IPS DF 4.7 (cell line): ENCODE results near the gene ZYX.
"Not testable (repeated sequence)": the region's sequence is repeated elsewhere in the genome, so short reads cannot be mapped to it uniquely, and the experiment has no call there.

ENCODE experiments used
- DNase-seq: peaks from one replicate; pipeline ENCODE4 v3.0.0-alpha.2; 2013; ENCODE audit warnings: low spot score; ENCODE audit errors: extremely low read depth

Gene ZYX

GRCh38 chr7:143384661-143385631 lies 3.8 kb downstream of the ZYX start:
- DNase-seq = no peak

GRCh38 chr7:143385891-143386781 lies 5.0 kb downstream of the ZYX start:
- DNase-seq = no peak

- DNase-seq = no peak
Observed at GRCh38 chr7:143387156-143387975, 6.2 kb downstream of the ZYX start.

GRCh38 chr7:143388051-143388450 lies 6.9 kb downstream of the ZYX start:
- no peak for DNase-seq

DNA sequence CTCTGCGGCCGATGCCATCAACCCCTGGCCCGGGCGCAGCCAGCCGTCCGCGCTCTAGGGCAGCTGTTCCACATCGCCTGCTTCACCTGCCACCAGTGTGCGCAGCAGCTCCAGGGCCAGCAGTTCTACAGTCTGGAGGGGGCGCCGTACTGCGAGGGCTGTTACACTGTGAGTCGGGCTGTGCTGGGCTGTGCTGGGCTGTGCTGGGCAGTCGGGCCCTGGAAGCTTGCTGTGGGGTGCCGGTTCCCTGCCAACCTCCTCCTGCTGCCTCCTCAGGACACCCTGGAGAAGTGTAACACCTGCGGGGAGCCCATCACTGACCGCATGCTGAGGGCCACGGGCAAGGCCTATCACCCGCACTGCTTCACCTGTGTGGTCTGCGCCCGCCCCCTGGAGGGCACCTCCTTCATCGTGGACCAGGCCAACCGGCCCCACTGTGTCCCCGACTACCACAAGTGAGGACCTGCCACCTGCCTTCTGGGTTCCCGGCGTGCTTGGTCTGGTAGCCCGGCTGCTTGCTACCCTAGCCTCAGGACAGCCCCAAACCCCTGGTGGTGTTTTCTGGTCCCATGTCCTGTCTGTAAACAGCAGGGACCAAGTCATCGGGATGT lies 7.5 kb downstream of the ZYX start:
- DNase-seq = no peak

GRCh38 chr7:143389316-143390103 lies 8.4 kb downstream of the ZYX start:
- no peak for DNase-seq

DNA sequence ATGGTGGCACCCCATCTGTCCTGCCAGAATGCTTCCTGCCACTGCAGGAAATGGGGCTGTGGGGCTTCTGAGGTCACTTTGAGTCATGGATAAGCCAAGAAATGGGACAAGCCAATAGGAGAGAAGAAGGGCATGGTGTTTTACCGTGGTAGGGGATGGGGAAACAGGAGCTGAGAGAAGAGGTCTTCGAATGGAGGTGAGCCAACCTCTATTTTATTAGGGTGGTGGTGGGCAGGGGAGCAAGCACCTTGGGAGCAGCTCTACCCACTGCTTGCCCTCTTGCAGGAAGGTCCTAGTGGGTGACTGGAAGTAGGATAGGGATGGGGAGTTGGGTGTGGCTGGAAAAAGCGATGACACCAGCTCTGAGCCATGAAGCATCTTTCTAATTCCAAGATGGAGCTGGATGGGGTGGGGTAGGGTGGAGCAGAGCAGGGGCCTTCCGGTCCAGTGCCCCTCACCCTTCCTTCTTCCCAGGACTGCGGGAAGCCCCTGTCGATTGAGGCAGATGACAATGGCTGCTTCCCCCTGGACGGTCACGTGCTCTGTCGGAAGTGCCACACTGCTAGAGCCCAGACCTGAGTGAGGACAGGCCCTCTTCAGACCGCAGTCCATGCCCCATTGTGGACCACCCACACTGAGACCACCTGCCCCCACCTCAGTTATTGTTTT lies 9.1 kb downstream of the ZYX start:
- DNase-seq = no peak

DNA sequence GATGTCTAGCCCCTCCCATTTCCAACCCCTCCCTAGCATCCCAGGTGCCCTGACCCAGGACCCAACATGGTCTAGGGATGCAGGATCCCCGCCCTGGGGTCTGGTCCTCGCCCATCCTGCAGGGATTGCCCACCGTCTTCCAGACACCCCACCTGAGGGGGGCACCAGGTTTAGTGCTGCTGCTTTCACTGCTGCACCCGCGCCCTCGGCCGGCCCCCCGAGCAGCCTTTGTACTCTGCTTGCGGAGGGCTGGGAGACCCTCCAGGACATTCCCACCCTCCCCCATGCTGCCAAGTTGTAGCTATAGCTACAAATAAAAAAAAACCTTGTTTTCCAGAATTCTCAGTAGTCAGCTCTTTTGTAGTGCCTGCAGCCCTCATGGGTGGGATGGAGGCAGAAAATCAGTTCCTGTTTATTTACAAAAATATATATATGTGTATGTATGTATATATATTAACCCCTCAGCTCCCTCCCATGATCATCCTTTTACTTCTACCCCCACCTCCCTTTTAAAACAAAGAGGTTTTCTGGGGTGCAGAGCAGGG lies 9.7 kb downstream of the ZYX start:
- DNase-seq = no peak

GRCh38 chr7:143391462-143392404 lies 10.6 kb downstream of the ZYX start:
- no peak for DNase-seq

GRCh38 chr7:143392427-143392826 lies 11.3 kb downstream of the ZYX start:
- not testable (repeated sequence) for DNase-seq

GRCh38 chr7:143392875-143393266 lies 11.7 kb downstream of the ZYX start:
- no peak for DNase-seq

DNA sequence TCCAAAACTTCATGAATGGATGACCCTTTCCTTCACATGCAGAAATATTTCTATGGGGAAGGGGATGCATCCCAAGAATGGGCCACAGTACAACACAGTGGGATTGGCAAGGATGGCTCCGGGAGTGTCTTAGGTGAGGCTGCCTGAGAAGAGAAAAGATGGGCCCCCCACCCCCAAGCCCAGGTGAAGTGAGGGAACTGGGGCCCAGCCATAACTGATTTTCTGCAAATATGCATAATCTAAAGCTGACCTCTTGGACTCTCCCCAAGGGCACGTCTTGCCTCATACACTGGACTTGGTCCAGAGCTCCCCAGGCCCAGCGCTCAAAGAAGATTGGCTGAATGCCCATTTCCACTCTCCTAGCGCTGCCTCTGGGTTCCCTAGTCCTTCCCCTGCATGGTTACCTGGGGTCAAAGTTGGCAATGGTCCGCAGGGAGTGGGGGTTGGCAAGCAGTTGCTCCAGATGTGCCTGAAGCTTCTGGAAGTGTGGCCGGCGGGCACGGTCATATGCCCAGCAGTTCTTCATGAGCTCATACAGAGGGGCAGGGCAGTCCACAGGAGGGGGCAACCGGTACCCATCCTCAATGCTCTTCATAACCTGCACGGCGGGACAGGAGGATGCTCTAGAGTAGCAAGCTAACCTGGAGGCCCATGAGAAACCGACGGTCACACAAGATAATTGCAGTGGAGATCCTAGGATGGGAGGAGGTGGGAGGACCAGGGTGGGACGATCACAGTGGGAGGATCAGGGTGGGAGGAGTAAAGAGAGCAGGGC lies 12.3 kb downstream of the ZYX start:
- DNase-seq = no peak

GRCh38 chr7:143394068-143394467 lies 12.9 kb downstream of the ZYX start:
- no peak for DNase-seq

- DNase-seq = no peak
Observed at GRCh38 chr7:143394777-143395176, 13.6 kb downstream of the ZYX start.

DNA sequence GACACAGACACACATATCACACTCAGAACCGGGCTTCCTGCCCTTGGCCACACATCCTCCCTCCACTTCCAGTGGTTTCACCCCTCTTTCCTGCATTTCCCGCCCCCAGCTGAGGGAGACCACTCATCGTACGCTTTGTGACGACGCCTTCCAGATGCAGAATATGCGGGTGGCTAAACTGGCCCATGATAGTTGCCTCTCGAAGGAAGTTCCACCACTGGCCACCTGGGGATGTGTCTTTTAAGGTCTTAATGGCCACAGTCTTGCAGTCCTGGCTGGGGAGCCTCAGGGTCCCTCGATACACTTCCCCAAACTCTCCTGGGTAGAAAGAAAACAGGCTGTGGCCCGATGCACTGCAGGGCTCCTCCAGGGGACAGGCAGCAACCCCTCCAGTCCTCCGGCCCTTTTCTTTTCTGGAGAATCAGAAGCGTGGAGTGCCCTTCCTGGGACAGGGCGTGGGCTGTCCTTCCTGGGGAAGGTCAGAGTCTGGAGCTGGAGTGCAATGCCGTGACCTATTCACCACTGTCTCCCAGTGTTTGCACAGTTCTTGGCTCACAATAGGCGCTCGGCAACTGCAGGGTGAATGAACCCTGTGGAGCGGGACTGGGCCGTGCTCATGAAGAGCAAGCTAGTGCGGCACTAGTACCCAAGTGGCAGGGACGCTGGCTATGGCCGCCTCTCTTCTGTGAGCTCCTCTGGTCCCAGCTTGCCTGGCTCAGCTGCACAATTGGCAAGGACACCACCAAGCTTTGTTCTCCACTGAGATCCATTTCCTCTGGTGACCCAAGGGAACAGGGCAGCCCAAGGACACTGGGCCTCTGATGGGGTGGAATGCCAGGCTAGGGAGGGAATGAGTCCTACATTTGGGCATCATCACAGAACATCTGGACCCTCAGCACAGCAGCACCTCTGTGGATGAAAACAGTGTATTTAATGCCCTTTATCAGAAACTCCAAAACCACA lies 14.3 kb downstream of the ZYX start:
- DNase-seq = no peak

DNA sequence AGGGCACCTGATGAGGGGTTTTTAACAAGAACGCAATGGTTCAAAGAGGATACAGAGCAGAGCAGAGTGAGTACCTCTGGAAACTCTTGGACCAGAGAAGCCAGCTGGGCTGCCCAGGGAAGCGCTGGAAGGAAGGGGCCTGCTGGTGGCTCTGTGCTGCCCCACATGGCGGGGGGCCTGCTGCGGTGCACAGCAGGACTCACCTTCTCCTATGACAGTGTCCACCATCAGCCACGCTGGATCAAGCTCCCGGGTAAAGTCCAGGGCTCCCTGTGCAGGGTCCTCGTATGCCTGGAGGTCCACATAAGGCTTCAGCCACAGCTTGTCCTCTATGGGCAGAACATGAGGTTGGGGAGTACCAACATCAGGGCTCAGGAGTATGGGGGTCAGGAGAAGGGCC lies 15.0 kb downstream of the ZYX start:
- no peak for DNase-seq
